Endothelial cell of umbilical vein (primary cell): ENCODE data around the gene ENAH.
"Not testable (repeated sequence)": the region's sequence is repeated elsewhere in the genome, so short reads cannot be mapped to it uniquely, and the experiment has no call there.

Experiments used
- CTCF ChIP-seq, 2 donors: IDR thresholded peaks; 1 replicate in 1 of 2; 2 replicates in 1 of 2; pipeline ENCODE4 v1.5.1; 2011; ENCODE audit warnings: low read length in 2 of 2, mild to moderate bottlenecking in 2 of 2, moderate library complexity in 2 of 2, control low read depth in 1 of 2, inconsistent platforms in 1 of 2, low read depth in 1 of 2; ENCODE audit not compliant: insufficient read depth in 1 of 2; ENCODE audit errors: extremely low read depth in 1 of 2
- POLR2A ChIP-seq: IDR thresholded peaks from 2 replicates; pipeline ENCODE4 v1.6.1; 2012; ENCODE audit warnings: low read depth, mild to moderate bottlenecking, control low read depth, low read length

- not testable (repeated sequence) for TF ChIP-seq CTCF (IDR thresholded peaks at IDR 0.05; ENCODE audit: extremely low read depth in 1 of 2, insufficient read depth in 1 of 2, low read depth in 1 of 2, low read length in 2 of 2); POLR2A
Measured at GRCh38 chr1:225615403-225615790, 37.5 kb downstream of the ENAH start.
